GM18873 (cell line): Measurements from ENCODE around the gene PDIA5.

Experiments
- ATAC-seq: cut with Tn5 transposase; IDR thresholded peaks from one replicate; pipeline ENCODE4 v1.9.1; 2021; ENCODE audit warnings: mild to moderate bottlenecking, moderate library complexity, moderate number of reproducible peaks; ENCODE audit not compliant: unreplicated experiment, low FRiP score

Gene PDIA5

GRCh38 chr3:123068601-123069381 lies 2.0 kb downstream of the PDIA5 start:
- ATAC-seq, result no peak

GRCh38 chr3:123070510-123070909 lies 3.7 kb downstream of the PDIA5 start:
- ATAC-seq, result no peak

GRCh38 chr3:123071146-123071545 lies 4.3 kb downstream of the PDIA5 start:
- no peak for ATAC-seq

GRCh38 chr3:123071581-123071980 lies 4.8 kb downstream of the PDIA5 start:
- ATAC-seq, result no peak

DNA sequence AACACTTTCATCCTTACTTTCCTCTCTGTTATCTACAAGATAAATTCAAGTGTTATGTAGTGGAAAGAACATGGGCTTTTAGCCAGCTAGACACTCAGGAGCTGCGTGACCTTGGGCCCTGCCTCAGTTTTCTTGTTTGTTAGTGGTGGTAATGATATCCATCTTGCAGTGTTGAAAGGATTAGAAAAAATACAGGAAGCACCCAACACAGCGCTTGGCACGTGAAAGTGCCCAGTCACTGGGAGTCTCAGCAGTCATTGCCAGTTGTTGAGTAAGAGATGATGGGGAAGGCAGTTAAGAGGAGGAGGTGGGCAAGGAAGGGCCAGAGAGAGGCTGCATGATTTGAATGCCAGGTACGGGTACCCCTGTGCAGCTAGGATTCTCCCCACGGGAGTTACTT lies 5.3 kb downstream of the PDIA5 start:
- ATAC-seq, result no peak

- ATAC-seq, result no peak
Observed at GRCh38 chr3:123072564-123072963, 5.7 kb downstream of the PDIA5 start.

- ATAC-seq, result no peak
Observed at GRCh38 chr3:123075359-123075758, 8.5 kb downstream of the PDIA5 start.

DNA sequence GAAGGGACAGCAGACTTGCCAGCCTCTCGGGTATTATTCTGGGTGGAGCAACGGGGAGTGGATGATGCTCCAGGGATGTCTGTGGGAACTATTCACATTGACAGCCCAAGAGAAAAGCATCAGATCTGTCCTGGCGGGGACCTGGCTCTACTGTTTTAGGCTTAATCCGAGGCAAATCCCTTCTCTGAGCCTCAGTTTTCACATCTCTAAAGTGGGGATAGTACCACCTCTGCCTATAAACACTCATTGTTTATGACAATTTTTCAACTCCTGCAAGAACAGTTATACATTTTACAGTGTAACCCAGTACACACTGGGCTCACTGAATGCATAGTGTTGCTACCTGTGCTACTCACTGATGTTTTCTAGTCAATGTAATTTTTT lies 9.3 kb downstream of the PDIA5 start:
- ATAC-seq, result no peak

DNA sequence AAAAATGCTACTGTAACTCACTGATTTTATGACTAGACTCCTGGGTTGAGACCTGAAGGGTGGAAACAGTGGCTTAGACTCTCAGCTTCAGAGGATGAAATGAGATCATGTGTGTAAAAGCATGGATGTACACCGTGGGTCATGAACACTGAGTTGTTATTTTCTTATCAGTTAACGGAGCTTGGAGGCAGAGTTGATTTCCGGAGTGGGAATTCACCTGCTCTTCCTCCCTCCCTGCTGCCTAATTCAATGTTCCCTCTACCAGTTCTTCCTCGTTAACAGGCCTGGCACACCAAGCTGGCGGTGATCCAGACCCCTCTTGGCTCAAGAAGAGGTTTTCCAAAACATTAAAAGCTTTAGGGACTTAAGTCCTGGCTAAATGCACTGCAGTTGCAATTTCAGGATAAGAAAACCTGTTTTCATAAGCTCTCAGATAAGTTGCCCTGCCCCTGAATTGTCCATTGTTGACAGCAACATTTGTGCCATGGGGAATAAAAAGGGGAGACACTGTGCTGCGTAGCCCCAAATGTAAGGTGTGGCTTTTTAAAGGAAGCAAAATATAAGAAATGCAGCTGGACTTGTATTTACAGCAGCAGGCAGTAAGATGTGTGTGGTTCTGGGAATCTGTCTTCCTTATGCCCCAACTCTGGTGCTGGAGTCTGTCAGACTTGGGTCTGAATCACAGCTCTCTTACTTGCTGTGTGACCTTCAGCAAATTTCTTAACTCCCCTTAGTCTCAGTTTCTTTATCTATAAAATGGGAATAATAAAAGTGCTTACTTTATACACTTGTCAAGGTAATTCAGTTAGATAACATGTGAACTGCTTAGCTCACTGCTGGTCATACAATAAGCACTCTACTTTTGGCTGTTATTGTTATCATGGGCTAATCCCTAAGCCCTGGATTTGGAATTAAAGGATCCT lies 9.9 kb downstream of the PDIA5 start:
- no peak for ATAC-seq

DNA sequence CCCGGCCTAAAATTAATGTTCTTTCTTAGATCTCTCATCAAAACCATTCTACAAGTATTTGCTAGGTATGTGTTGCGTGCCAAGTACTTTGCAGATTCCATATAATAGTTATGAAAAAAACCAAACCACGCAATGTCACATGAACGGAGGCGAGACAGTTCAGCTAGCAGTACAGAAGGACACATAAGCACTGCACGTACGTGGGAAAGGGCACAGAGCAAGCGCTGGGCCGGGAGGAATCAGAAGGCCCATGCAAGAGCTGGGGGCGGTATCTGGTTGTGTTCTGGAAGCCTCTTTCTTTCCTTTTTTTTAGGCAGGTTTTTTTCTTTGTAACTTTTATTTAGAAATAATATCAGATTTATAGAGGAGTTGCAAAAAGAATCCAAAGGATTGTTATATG lies 11.3 kb downstream of the PDIA5 start:
- no peak for ATAC-seq

DNA sequence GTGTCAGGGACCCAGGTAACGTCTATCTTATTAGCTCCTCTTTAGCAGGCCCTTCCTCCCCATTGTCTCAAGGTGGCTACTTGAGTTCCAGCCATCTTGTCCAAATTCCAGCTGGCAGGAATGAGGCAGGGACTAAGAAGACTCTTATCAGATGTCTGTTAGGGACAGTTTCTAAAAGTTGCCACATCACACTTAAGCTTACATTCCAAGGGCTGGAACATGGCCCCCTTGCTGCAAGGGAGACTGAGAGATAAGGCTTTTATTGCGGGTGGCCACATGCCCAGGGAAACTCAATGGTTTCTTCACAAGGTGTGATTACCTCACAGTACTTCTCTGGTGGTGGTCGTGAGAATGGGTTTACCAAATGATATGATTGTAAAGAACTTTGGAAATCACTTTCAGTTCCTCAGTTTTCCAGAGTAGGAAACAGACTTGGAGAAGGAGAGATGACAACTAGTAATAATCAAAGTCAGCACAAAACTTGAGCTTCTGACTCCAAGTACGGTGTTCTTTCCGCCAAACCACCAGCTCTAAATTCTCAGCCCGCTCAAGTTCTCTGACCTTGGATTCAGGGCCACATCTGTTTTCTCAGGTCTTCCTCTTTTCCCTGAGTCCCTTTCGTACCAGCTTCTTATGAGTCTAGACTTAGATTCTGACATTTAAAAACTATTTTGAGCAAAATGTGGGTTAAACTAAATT lies 14.2 kb downstream of the PDIA5 start:
- no peak for ATAC-seq

- ATAC-seq, result no peak
Observed at GRCh38 chr3:123081718-123082369, 15.0 kb downstream of the PDIA5 start.

DNA sequence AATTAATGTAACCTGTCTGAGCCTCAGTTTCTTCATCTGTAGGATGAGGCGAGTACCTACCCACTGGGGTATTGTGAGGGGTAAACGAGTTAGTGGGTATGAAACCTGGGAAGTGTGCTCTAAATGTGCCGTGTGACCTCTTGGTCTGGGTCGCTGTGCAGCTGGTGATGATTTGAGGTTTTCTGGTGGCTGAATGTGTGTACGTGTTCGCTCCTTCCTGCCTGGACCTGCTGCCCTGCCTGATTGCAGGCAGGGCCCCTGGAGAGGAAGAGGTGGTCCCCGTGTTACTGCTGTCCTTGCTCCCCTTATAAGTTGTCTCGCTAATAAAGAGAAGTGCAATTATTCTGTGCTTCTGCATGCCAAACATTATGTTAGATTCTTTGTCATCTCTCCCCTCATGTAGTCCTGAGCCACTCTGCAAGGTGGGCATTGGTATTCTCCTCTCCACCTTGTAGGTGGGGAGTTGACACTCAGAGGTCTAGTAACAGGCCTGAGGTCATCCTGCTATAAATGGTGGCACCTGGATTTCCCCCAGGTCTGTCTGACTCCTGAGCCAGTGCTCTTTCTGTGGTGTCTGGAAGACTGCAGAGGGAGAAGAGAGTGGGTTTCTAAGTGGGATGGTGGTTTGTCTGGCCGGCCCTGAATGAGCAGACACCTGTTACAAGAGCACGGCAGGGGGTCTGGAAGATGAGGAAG lies 15.7 kb downstream of the PDIA5 start:
- no peak for ATAC-seq

GRCh38 chr3:123083383-123084124 lies 16.7 kb downstream of the PDIA5 start:
- ATAC-seq, result no peak

GRCh38 chr3:123084192-123084591 lies 17.4 kb downstream of the PDIA5 start:
- ATAC-seq, result no peak

GRCh38 chr3:123084738-123085237 lies 18.0 kb downstream of the PDIA5 start:
- ATAC-seq, result no peak

DNA sequence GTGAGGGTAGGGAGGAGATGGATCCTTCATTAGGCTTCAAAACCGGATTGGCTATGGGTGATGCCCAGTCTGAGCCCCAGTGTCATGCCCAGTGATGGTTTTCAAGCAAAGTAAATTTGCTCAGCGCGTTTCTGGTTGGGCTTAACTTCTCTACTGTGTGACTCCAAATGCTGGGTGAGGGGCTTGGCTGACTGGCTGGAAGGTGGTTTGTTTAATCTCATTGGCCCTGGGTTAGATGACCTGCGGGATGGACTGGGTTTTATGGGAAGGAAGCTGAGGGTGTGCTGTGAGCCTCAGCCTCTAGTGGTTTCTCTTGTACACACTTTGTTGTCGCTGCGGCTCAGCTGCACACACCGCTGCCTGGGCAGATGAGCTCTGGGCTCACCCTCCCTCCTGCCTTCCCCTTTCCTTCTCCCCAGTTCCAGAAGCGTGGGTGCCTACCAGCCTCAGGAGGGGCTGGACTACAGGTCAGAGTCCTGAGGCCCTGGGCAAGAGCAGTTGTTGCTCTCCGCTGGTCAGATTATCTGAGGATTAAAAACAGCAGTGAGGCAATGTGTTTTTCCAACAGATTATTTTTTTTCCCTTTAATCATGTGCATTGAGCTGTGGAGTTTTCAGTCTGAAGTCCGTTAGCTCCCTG lies 18.6 kb downstream of the PDIA5 start:
- ATAC-seq, result no peak

DNA sequence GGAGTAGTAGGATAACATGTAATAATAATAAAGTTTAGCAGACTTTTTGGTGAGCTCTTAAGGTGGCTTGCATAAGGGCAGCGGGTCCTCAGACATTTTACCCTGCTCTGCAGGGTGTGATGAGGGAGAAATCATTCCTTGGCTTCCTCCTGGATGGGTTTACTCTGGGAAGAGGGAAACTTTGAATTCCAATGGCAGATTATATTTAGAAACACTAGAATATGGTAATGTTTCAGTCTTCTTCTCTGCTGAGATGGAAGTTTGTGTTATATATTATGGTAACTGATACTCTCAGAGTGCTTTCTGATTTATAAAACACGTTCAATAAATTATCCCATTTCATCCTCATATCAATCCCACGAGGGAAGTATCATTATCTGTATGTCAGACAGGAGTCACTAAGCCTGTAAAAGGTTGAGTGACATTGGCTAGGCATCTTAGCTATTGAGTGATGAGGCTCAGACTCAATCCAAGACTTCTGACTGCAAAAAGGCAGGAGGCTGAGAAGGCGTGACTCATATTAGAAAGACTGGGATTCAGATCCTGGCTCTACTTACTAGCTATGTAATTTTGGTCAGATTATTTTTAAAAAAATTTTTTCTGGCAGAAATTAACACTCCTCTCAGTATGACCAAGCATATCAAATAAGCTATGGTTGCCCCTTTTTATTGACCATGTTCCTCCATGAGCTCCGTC lies 19.3 kb downstream of the PDIA5 start:
- no peak for ATAC-seq
